Body of pancreas (tissue), 4 donors: Measurements from ENCODE around the gene CELA2A. TPM values are rescaled to one million over a fixed set of nuclear protein-coding genes. Genes with fewer than 3 reads are reported as not detected.

Experiments used
- ATAC-seq: fragments of 150-250 bp; one replicate; pipeline ENCODE4 v1.9.1; 2016
- DNase-seq, 4 donors: peaks; one replicate each; pipeline ENCODE4 v3.0.0-alpha.2; 2019
- H3K27ac ChIP-seq, 4 donors: fragments of 200-600 bp; sonication (generic); 1 replicate in 3 of 4; 2 replicates in 1 of 4; pipeline versions ENCODE4 v1.5.1 to v1.6.1; 2016 to 2019; ENCODE audit warnings: mild to moderate bottlenecking in 1 of 4, mixed read lengths in 1 of 4, moderate library complexity in 1 of 4
- H3K27me3 ChIP-seq, 2 donors: fragments of 200-600 bp; sonication (generic); one replicate each; pipeline ENCODE4 v1.6.0; 2016; ENCODE audit warnings: mild to moderate bottlenecking in 1 of 2
- H3K36me3 ChIP-seq, 2 donors: fragments of 200-600 bp; sonication (generic); replicated peaks in 1 of 2; 2 replicates each; pipeline ENCODE4 v1.5.1; 2016; ENCODE audit warnings: low read depth in 2 of 2; ENCODE audit not compliant: insufficient read depth in 1 of 2
- H3K4me1 ChIP-seq: fragments of 200-600 bp; sonication (generic); one replicate; pipeline ENCODE4 v1.6.0; 2016
- H3K4me3 ChIP-seq, 2 donors: fragments of 200-600 bp; sonication (generic); 1 replicate in 1 of 2; 2 replicates in 1 of 2; pipeline ENCODE4 v1.5.1; 2016 to 2019
- H3K9me3 ChIP-seq, 3 donors: fragments of 200-600 bp; sonication (generic); 1 replicate in 2 of 3; 2 replicates in 1 of 3; pipeline ENCODE4 v1.5.1; 2016
- POLR2A ChIP-seq, 3 donors: fragments of 450-650 bp; IDR thresholded peaks; one replicate each; pipeline ENCODE4 v1.6.1; 2016; ENCODE audit warnings: antibody characterized with exemption in 3 of 3, mild to moderate bottlenecking in 2 of 3
- WGBS, 2 donors: methylation state at CpG; one replicate each; pipeline ENCODE4 v1.1.5; 2017; 5-methylcytosine and 5-hydroxymethylcytosine counted together
- intact Hi-C: fragments of 100-400 bp; cut with DNase I; formaldehyde crosslinking; loops from one replicate; pipeline ENCODE4 v1.15.1; 2023
- total RNA-seq, 2 donors: library from RNA; depleted of rRNA; stranded (reverse); fragments of >200 nt; gene quantifications; one replicate each; pipeline ENCODE4 v1.1.0, GENCODE V29; 2016
- TF ChIP-seq, protein P1 (sequence below), 7 experiments: fragments of 450-650 bp in 4 of 7; fragments of 200-600 bp in 3 of 7; sonication (generic) in 3 of 7; IDR thresholded peaks; one replicate each; pipeline ENCODE4 v1.5.1; 2016 to 2019; ENCODE audit warnings: antibody characterized with exemption in 7 of 7

The CELA2A gene
- total RNA-seq, 2 donors from 2014 or later: 4,384 to 21,046 TPM

DNA sequence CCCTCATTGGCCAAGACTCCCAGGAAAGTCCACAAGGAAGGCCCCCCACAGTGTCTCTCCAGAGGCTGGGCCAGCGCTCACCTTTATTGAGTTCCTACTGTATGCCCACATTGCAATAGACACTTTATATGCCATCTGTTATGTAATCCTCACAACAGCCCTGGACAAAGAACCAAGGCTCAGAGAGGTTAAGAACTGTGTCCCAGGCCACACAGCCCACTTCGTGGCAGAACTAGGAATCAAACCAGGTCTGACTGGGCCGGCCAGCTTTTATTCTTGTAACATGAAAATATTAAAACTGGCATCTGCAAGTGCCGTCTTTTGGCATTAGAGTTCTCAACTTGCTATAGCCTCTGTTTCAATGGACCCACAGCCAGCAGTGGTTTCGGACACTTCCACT lies 13.8 kb upstream of the CELA2A start:
- Histone ChIP-seq H3K36me3 (peaks cover 0 to 7% of the 10 kb centered on the region in 2 donors), H3K4me1 (peaks cover 40% of the 10 kb centered on the region), H3K9me3 (no peaks in the 10 kb centered on the region), H3K27ac (peak overlapping the region; percentile 47 to 90 (median 72)), H3K27me3 (no peaks in the 10 kb centered on the region), H3K4me3 (no peak overlapping the region)
- TF ChIP-seq POLR2A (IDR thresholded peaks at IDR 0.05): no peak
- TF ChIP-seq, protein P1, sequence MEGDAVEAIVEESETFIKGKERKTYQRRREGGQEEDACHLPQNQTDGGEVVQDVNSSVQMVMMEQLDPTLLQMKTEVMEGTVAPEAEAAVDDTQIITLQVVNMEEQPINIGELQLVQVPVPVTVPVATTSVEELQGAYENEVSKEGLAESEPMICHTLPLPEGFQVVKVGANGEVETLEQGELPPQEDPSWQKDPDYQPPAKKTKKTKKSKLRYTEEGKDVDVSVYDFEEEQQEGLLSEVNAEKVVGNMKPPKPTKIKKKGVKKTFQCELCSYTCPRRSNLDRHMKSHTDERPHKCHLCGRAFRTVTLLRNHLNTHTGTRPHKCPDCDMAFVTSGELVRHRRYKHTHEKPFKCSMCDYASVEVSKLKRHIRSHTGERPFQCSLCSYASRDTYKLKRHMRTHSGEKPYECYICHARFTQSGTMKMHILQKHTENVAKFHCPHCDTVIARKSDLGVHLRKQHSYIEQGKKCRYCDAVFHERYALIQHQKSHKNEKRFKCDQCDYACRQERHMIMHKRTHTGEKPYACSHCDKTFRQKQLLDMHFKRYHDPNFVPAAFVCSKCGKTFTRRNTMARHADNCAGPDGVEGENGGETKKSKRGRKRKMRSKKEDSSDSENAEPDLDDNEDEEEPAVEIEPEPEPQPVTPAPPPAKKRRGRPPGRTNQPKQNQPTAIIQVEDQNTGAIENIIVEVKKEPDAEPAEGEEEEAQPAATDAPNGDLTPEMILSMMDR (IDR thresholded peaks at IDR 0.05): no peak
- ATAC-seq (no peak), DNase-seq (no peak)
- intact Hi-C loops: no loop called here
- 43 to 48% methylated on average over 5 of the region's 5 CpGs for WGBS, 2 donors

DNA sequence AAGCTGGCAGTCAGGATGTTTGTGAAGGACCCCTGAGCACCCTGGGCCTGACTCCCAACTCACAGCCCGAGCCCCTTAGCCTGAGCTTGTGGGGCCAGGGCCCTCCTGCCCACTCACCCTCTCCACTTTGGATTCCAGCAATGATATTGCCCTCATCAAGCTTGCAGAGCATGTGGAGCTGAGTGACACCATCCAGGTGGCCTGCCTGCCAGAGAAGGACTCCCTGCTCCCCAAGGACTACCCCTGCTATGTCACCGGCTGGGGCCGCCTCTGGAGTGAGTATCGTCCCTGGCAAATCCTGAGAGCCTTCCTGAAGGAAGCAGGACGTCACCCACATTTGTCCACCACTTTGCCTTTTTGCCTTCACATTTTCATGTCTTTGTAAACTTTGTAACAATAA lies 13.3 kb upstream of the CELA2A start:
- TF ChIP-seq POLR2A (IDR thresholded peaks at IDR 0.05): no peak
- TF ChIP-seq, protein P1 (IDR thresholded peaks at IDR 0.05): no peak
- Histone ChIP-seq H3K4me1 (peaks cover 34% of the 10 kb centered on the region), H3K27me3 (no peaks in the 10 kb centered on the region), H3K27ac (peak overlapping the region; percentile 47 to 90 (median 72)), H3K9me3 (no peaks in the 10 kb centered on the region), H3K4me3 (no peak overlapping the region), H3K36me3 (peaks cover 0 to 7% of the 10 kb centered on the region in 2 donors)
- DNase-seq (peak in 1 of 4 donors; percentile 52), ATAC-seq (no peak)
- WGBS, 2 donors: 48 to 61% methylated on average over 5 of the region's 5 CpGs
- intact Hi-C loops: no loop called here

DNA sequence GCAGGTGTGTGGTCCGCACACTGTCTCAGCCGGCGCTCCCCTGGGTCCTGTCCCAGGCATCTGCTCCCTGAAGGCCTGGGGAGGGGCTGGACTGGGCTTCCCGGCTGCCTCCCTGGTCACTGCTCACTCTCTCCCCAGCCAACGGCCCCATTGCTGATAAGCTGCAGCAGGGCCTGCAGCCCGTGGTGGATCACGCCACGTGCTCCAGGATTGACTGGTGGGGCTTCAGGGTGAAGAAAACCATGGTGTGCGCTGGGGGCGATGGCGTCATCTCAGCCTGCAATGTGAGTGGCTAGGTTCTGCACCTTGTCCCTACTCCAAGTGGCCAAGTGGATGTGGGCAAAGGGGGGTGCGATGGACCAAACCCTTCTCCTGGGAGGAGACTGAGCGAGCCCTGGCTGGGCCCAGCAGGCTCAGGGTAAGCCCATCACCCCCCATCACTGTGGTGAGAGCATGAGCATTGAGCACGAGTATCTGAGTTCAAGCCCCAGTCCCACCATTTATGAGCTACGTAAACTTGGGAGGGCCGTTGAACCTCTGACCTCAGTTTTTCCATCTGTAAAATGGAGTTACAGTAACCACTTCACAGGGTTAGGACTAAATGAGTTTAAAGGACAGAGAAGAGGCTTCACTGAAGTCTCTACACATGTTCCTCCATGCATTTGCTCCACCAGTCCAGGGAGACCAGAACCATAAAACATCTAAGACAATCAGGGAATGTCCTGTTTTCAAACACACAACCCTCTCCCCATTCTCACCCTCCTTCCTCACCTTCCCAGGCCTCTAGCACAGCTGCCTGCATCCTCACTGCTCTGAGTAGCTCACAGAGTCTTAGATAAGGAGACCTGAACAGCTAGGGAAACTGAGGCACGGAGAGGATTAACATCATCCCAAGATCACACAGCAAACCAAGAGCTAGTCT lies 11.8 kb upstream of the CELA2A start:
- intact Hi-C loops: no loop called here
- Histone ChIP-seq H3K4me3 (no peak overlapping the region), H3K36me3 (peaks cover 0 to 7% of the 10 kb centered on the region in 2 donors), H3K4me1 (peaks cover 33% of the 10 kb centered on the region), H3K27me3 (no peaks in the 10 kb centered on the region), H3K27ac (peak overlapping the region; percentile 34 to 90 (median 72)), H3K9me3 (no peaks in the 10 kb centered on the region)
- ATAC-seq: peak; percentile 41
- WGBS, 2 donors: 40 to 45% methylated on average over 10 to 17 of the region's 17 CpGs
- TF ChIP-seq POLR2A (IDR thresholded peaks at IDR 0.05): peak in 2 of 3 donors; percentile 49 to 50
- TF ChIP-seq, protein P1 (IDR thresholded peaks at IDR 0.05): no peak
- DNase-seq: peak; percentile 74 to 78 (median 76)

DNA sequence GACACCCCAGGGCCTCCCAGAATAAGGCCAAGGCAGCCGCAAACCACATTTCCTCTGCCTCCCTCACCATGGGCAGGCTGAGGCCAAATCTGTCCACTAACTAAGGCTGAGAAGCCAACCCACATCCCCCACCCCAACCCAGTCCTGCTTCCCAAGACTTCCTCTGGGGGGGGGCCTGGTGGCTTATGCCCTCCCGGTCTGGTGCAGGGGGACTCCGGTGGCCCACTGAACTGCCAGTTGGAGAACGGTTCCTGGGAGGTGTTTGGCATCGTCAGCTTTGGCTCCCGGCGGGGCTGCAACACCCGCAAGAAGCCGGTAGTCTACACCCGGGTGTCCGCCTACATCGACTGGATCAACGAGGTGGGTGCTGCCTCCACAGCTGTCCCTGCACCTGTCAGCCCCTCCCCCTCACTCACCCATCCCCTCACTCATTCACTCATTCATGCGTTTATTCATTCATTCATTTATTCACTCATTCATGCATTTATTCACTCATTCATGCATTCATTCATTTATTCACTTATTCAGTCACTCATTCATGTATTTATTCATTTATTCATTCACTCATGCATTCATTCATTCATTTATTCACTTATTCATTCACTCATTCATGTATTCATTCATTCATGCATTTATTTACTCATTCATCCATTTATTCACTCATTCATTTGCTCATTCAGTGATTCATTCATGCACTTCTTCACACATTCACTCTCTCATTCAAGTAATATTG lies 11.0 kb upstream of the CELA2A start:
- DNase-seq: peak; percentile 50 to 75 (median 70)
- TF ChIP-seq, protein P1 (IDR thresholded peaks at IDR 0.05): no peak
- peak in 2 of 3 donors; percentile 48 to 51 for TF ChIP-seq POLR2A (IDR thresholded peaks at IDR 0.05)
- peak; percentile 11 for ATAC-seq
- no peak overlapping the region for H3K4me3 ChIP-seq
- no peaks in the 10 kb centered on the region for H3K9me3 ChIP-seq
- intact Hi-C loops: no loop called here
- peaks cover 0 to 7% of the 10 kb centered on the region in 2 donors for H3K36me3 ChIP-seq
- H3K4me1 ChIP-seq: peaks cover 33% of the 10 kb centered on the region
- 17 to 48% methylated on average over 7 to 14 of the region's 14 CpGs for WGBS, 2 donors
- H3K27me3 ChIP-seq: no peaks in the 10 kb centered on the region
- H3K27ac ChIP-seq: peak overlapping the region in 3 of 4 donors; percentile 44 to 86 (median 57)
